ENCODE measurements around the gene PSEN2.

Gene PSEN2

DNA sequence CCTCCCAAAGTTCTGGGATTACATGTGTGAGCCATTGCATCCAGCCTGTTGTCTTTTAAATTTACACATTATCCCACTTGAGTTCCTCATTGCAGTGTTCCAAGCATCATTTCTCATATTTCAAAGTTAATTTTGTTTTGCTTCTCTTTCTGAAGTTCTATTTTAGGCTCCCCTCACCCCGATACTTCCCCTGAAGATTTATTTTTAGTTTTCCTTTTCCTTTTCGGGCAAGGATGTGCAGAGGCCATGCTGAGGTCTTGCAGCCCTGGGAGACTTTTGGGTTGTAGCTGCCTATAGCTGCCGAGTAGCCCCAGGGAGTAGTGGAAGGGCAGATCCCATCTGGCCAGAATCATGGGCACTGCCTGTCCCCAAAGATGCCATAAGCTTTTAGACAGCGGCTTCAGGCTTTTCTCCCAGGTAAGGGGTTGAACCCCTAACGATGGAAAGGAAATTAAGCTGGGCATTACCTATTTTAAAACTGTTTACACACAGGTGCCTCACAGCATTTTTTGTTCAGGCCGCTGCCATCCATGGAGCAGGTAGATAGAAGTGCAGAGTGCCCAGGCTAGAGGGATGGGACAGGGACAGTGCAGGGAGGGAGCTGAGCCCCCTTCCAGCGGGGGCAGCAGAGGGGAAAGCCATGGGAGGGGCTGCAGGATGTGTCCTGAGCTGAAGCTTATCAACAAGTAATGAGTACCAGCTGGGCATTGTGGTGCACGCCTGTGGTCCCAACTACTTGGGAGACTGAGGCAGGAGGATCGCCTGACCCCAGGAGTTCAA lies 15.9 kb downstream of the PSEN2 start:
- Mint-ChIP-seq H3K36me3 (peaks cover 3% of the 10 kb centered on the region), H3K27me3 (no peaks in the 10 kb centered on the region), H3K4me1 (peaks cover 53% of the 10 kb centered on the region), H3K27ac (peak overlapping the region; percentile 85), H3K9me3 (no peaks in the 10 kb centered on the region), H3K4me3 (peak overlapping the region; percentile 46)
- DNase-seq = no peak
- CTCF ChIA-PET = interaction anchor here (1.5 kb wide), 1 partner anchor 26 kb away, joined by 3 read pairs; no protein-coding TSS in a partner anchor

DNA sequence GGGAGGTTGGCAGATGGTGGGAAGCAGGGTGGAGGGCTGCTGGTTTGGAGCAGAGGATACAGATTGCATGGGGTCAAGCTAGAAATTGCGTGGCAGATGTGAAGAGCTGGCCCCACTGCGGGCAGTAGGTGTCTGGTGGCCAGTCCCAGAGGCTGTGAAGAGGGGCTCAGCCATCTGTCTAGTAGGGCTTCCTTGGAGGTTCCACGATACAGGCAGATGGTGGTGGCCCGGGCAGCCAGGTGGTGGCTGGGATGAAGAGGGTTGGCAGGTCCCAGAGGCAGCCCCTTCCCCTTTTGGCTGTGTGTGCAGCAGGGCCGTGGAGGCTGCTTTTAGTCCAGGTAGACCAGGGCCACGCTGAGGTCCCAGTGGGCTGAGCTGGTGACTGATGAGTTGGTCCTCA lies 16.6 kb downstream of the PSEN2 start:
- Mint-ChIP-seq H3K27me3 (no peaks in the 10 kb centered on the region), H3K4me3 (no peak overlapping the region), H3K27ac (no peak overlapping the region), H3K4me1 (peaks cover 47% of the 10 kb centered on the region), H3K9me3 (no peaks in the 10 kb centered on the region), H3K36me3 (peaks cover 3% of the 10 kb centered on the region)
- CTCF ChIA-PET = interaction anchor here (1.5 kb wide), 1 partner anchor 25 kb away, joined by 3 read pairs; no protein-coding TSS in a partner anchor
- DNase-seq = no peak

DNA sequence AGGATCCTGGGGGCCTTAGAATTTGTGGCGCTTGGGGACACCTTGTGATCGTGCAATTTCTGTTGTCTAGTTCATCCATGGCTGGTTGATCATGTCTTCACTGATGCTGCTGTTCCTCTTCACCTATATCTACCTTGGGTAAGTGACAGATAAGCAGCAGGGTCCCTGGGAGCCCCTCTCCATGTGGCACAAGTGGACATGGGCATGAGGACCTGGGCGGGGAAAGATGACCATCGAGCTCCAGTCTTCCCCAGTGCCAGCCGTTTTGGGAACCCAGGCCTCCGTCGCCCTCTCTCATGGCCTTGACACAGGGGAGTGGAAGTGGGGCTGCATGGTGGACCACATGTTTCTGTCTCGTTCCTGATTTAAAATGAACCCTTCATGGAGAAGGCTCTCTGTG lies 17.6 kb downstream of the PSEN2 start:
- Mint-ChIP-seq H3K4me3 (no peak overlapping the region), H3K9me3 (no peaks in the 10 kb centered on the region), H3K27ac (no peak overlapping the region), H3K4me1 (peaks cover 37% of the 10 kb centered on the region), H3K36me3 (peaks cover 3% of the 10 kb centered on the region), H3K27me3 (no peaks in the 10 kb centered on the region)
- no peak for DNase-seq
- CTCF ChIA-PET = no interaction called here

DNA sequence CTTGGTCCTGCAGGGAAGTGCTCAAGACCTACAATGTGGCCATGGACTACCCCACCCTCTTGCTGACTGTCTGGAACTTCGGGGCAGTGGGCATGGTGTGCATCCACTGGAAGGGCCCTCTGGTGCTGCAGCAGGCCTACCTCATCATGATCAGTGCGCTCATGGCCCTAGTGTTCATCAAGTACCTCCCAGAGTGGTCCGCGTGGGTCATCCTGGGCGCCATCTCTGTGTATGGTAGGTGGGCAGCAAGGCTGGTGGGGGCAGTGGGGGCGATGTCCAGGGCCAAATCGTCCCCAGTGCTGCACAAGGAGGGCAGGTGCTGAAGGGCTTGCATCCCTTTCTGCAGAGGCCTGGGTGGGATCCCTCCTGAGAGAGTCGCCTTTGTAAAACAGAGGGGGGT lies 18.4 kb downstream of the PSEN2 start:
- Mint-ChIP-seq H3K27ac (no peak overlapping the region), H3K9me3 (no peaks in the 10 kb centered on the region), H3K27me3 (no peaks in the 10 kb centered on the region), H3K36me3 (peaks cover 3% of the 10 kb centered on the region), H3K4me1 (peaks cover 29% of the 10 kb centered on the region), H3K4me3 (no peak overlapping the region)
- no peak for DNase-seq
- CTCF ChIA-PET = no interaction called here

DNA sequence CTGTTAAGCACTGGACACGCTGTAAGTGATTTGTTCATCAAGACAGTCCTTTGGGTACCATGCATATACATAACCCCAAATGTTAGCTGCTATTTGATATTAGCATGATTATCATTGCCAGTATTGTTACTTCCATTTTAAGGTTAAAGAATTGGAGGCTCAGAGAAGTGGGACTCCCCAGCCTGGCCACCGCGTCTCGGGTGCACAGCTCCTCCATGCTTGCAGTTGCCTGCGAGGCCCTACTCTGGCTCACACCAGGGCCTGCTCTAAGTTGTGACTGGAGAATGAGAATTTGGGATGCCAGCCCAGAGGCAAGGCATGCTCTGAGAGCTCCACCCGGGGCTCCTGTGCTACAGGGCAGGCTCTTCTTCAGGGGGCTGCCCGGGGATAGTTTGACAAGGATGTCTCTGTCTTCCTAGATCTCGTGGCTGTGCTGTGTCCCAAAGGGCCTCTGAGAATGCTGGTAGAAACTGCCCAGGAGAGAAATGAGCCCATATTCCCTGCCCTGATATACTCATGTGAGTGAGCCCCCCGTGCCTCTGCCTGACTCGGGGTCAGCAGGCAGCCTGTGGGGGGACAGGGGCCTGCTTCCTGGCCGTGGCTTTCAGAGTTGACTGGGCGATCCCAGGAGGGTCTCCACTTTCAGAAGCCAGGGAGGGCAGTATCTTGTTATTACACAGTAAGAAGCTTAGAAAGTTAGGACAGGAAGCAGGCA lies 19.4 kb downstream of the PSEN2 start:
- peaks cover 19% of the 10 kb centered on the region for H3K4me1 Mint-ChIP-seq
- DNase-seq = no peak
- H3K9me3 Mint-ChIP-seq = no peaks in the 10 kb centered on the region
- H3K4me3 Mint-ChIP-seq = no peak overlapping the region
- peaks cover 3% of the 10 kb centered on the region for H3K36me3 Mint-ChIP-seq
- no peaks in the 10 kb centered on the region for H3K27me3 Mint-ChIP-seq
- no peak overlapping the region for H3K27ac Mint-ChIP-seq
- CTCF ChIA-PET = no interaction called here

DNA sequence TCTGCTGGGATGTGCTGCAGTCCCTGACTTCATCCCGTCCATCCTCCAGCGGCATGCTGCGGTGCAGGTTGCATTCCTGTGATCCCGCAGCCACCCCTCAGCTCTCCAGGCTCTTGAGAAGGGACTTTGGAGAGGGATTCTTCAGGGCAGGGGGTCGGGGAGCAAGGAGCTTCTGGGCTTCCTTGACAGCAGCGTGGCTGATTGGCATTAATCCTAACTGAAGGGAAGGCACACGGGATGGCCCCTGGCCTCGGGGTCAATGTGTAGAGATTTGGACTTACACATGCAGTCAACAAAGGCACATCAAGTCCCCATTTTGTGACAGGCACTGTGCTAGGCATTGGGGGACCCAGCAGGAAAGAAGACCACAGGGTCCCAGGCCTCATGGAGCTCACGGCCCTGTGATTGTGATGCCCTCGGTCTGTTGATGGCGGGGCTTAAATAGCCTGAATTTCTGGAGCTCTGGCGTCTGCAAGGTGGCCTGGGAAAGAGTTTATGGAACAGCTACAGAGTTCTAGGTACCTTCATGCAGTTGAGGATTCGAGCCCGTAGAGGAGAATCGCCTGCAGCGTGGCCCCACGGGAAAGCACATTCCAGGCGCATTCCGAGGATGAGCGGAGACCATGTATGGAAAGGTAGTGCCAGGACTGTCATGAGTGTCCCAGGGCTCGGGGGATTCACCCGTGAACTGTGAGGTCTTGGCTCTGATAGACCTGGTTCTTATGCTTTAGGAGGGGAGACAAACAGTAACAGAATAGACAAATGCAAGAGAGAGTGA lies 20.1 kb downstream of the PSEN2 start:
- H3K4me1 Mint-ChIP-seq = peaks cover 12% of the 10 kb centered on the region
- H3K27me3 Mint-ChIP-seq = no peaks in the 10 kb centered on the region
- peaks cover 3% of the 10 kb centered on the region for H3K36me3 Mint-ChIP-seq
- no peak overlapping the region for H3K27ac Mint-ChIP-seq
- CTCF ChIA-PET = no interaction called here
- H3K9me3 Mint-ChIP-seq = no peaks in the 10 kb centered on the region
- DNase-seq = no peak
- no peak overlapping the region for H3K4me3 Mint-ChIP-seq

DNA sequence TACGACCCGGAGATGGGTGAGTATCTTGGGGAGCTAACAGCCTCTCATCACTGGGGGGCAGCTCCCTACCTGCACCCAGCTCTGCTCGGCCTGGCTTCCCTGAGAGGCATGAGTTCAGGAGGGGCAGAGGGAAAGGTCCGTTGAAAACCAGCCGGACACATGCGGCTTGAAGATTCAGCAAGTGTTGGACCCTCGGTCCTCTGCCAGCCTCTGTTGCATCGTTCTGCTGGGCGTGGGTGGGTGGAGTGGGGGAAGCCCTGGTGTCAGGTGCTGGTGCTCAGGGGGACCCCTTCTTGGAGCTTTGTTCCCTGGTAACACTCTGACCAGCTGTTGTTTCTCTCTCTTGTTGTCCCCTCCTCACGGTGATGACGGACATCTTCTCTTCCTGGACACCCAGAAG lies 20.9 kb downstream of the PSEN2 start:
- Mint-ChIP-seq H3K27me3 (no peaks in the 10 kb centered on the region), H3K27ac (no peak overlapping the region), H3K4me3 (no peak overlapping the region), H3K4me1 (peaks cover 4% of the 10 kb centered on the region), H3K9me3 (no peaks in the 10 kb centered on the region), H3K36me3 (no peaks in the 10 kb centered on the region)
- no peak for DNase-seq
- CTCF ChIA-PET = no interaction called here

DNA sequence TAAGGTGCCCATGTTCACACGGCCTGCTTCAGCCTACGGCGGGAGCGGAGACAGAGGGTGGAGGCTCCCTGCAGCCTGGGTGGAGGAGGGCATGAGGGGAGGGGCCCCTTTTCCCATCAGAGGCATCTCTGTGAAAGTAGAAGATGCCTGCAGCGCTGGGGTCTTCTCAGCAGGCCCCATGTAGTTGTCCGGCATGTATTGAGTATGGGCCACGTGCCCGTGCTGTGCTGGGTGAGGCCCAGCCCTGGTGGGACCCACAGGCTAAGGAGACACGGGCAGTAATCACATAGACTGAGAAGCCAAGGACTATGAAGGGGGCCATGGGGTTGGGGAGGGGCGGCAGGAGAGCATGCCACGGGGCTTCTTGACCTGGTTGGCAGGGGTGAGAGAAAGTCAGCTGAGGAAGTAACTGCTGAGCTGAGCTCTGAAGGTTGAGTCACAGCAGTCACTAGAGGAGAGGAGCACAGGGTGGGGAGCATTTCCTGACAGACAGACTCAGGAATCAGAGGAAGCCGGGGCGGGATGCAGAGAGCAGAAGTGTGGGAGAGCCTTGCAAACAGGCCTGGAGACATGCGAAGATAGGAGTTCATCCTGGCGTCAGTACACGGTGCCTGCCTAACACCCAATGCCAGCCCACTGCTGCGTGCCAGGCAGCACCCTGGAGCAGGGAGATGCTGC lies 21.6 kb downstream of the PSEN2 start:
- H3K27me3 Mint-ChIP-seq = no peaks in the 10 kb centered on the region
- CTCF ChIA-PET = no interaction called here
- no peak overlapping the region for H3K27ac Mint-ChIP-seq
- H3K36me3 Mint-ChIP-seq = no peaks in the 10 kb centered on the region
- no peaks in the 10 kb centered on the region for H3K9me3 Mint-ChIP-seq
- no peak overlapping the region for H3K4me3 Mint-ChIP-seq
- DNase-seq = no peak
- H3K4me1 Mint-ChIP-seq = no peaks in the 10 kb centered on the region

DNA sequence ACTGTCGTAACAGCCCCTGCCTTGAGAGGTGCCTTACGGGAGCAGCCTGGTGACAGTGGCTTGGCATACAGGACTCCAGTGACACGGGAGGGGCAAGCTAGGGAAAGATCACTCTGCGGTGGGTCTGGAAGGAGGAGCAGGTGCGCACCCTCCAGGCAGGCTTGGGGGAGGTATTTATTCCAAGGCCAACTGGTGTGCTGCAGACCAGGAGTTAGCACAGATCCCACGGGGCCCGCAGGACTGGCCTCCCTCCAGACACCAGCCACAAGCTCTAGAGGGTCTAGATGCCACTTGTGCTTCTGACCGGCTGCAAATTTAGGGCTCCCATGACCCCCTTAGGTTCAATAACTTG lies 22.1 kb downstream of the PSEN2 start:
- Mint-ChIP-seq H3K27ac (no peak overlapping the region), H3K36me3 (no peaks in the 10 kb centered on the region), H3K27me3 (no peaks in the 10 kb centered on the region), H3K4me1 (no peaks in the 10 kb centered on the region), H3K9me3 (no peaks in the 10 kb centered on the region), H3K4me3 (no peak overlapping the region)
- no peak for DNase-seq
- CTCF ChIA-PET = no interaction called here

DNA sequence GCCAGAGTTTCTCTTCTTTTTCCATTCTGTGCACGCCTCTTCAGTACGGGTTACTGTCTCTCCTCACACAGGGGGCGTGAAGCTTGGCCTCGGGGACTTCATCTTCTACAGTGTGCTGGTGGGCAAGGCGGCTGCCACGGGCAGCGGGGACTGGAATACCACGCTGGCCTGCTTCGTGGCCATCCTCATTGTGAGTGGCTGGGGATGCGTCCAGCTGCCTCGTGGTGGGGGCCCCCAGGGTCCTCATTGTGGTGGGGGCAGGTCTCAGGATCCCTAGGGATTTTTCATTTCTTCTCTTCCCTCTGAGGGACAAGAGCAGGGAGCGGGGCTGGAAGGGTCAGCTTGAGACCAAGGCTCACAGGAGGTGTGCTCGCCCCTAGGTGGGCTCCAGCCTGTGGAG lies 23.5 kb downstream of the PSEN2 start:
- CTCF ChIA-PET = interaction anchor here (1.1 kb wide), 1 partner anchor 11 kb away, joined by 3 read pairs; no protein-coding TSS in a partner anchor
- Mint-ChIP-seq H3K27me3 (no peaks in the 10 kb centered on the region), H3K27ac (no peak overlapping the region), H3K36me3 (no peaks in the 10 kb centered on the region), H3K4me1 (no peaks in the 10 kb centered on the region), H3K4me3 (no peak overlapping the region), H3K9me3 (no peaks in the 10 kb centered on the region)
- no peak for DNase-seq

DNA sequence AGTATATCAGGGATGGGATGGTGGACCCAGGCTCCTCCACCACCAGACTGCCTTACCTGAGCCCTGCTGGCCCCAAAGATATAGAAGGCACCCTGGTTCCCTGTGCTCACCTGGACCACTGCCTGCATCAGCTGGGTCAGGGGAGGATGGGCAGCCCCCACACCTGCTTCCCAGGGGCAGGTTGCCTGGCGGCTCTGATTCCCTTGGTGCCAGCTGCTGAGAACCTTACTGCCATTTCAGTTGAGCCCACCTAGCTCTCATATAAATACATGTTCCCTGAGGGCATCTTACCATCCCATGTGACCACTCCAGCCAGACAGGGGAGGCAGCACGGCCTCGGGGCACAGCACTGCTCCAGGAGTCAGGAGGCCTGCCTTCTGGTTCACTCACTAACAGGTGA lies 24.4 kb downstream of the PSEN2 start:
- H3K4me1 Mint-ChIP-seq = no peaks in the 10 kb centered on the region
- no peak overlapping the region for H3K27ac Mint-ChIP-seq

DNA sequence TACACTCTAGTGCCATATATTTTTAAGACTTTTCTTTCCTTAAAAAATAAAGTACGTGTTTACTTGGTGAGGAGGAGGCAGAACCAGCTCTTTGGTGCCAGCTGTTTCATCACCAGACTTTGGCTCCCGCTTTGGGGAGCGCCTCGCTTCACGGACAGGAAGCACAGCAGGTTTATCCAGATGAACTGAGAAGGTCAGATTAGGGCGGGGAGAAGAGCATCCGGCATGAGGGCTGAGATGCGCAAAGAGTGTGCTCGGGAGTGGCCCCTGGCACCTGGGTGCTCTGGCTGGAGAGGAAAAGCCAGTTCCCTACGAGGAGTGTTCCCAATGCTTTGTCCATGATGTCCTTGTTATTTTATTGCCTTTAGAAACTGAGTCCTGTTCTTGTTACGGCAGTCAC lies 25.2 kb downstream of the PSEN2 start:
- CTCF ChIA-PET = no interaction called here
- Mint-ChIP-seq H3K27me3 (no peaks in the 10 kb centered on the region), H3K4me1 (no peaks in the 10 kb centered on the region), H3K27ac (no peak overlapping the region), H3K36me3 (no peaks in the 10 kb centered on the region), H3K9me3 (no peaks in the 10 kb centered on the region), H3K4me3 (no peak overlapping the region)
- DNase-seq = no peak

More for the DNA sequence above, 24.4 kb downstream of the PSEN2 start:
- Mint-ChIP-seq H3K4me3 (no peak overlapping the region), H3K9me3 (no peaks in the 10 kb centered on the region), H3K36me3 (no peaks in the 10 kb centered on the region), H3K27me3 (no peaks in the 10 kb centered on the region)
- no peak for DNase-seq
- CTCF ChIA-PET = no interaction called here

DNA sequence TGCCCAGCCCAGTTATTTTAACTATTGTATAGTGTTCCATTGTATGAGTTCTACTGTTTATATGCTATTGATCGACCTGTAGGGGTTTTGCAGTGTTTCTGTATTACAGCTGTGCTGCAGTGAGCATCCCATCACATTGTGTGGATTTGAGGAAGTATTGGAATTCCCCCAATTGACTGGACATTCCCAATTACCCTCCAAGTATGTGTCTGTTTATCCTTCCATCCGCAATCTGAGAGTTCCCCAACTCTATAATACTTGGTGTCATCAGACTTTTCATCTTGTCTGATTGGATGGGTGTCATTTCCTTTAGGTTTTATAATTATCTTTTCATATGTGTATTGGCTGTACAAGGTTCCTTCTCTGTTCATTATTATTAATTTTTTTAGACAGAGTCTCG lies 27.8 kb downstream of the PSEN2 start:
- Mint-ChIP-seq H3K27ac (no peak overlapping the region), H3K4me1 (no peaks in the 10 kb centered on the region), H3K4me3 (no peak overlapping the region), H3K36me3 (no peaks in the 10 kb centered on the region), H3K9me3 (no peaks in the 10 kb centered on the region), H3K27me3 (peaks cover 4% of the 10 kb centered on the region)
- CTCF ChIA-PET = interaction anchor here (1.1 kb wide), 1 partner anchor 14 kb away, joined by 3 read pairs; no protein-coding TSS in a partner anchor
- DNase-seq = no peak

DNA sequence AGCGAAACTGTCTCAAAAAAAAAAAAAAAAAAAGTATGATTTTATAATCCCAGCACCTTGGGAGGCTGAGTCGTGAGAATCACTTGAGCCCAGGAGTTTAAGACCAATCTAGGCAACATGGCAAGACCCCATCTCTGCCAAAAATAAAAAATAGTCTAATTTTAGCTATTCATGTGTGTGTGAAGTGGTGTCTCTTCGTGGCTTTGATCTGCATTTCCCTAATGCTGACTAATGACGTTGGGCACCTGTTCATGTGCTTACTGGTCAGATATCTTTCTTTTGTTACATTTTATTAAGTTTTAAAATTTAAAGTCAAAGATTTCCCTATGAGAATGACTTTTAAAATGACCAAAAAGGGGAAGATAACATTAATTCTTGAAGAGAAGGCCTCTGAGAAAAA lies 31.0 kb downstream of the PSEN2 start:
- Mint-ChIP-seq H3K9me3 (no peaks in the 10 kb centered on the region), H3K27ac (no peak overlapping the region), H3K4me3 (no peak overlapping the region), H3K36me3 (no peaks in the 10 kb centered on the region), H3K4me1 (no peaks in the 10 kb centered on the region), H3K27me3 (peaks cover 8% of the 10 kb centered on the region)
- CTCF ChIA-PET = no interaction called here
- no peak for DNase-seq
